ENCODE measurements around the gene EOGT. TPM values are rescaled to one million over a fixed set of nuclear protein-coding genes. Genes with fewer than 3 reads are reported as not detected.

EOGT gene
- total RNA-seq, 1 experiment from 2014 or later = 4.6 TPM

DNA sequence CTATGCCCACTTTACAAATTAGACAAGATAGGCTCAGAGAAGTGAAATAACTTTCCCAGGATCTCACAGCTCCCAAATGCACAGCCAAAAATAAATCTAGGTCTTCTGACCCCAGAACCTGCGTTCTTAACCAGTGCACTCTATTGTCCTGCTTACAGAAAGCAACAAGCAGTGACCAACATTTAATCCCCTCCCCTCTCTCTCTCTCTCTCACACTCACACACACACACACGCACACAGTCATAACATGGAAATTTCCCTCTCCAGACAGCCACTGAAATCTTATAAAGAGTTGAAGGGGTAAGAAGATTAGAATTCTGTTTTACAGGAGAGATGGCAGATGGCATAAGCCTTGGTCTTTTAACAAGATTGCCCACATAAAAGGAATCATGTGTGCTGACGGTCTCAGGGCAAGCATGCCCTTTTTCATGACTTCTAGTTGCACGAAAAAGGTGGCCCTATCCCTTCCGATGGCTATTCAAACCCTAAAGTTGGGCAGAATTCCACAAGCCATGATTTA lies 29.4 kb downstream of the EOGT start:
- TF ChIP-seq, protein P1, sequence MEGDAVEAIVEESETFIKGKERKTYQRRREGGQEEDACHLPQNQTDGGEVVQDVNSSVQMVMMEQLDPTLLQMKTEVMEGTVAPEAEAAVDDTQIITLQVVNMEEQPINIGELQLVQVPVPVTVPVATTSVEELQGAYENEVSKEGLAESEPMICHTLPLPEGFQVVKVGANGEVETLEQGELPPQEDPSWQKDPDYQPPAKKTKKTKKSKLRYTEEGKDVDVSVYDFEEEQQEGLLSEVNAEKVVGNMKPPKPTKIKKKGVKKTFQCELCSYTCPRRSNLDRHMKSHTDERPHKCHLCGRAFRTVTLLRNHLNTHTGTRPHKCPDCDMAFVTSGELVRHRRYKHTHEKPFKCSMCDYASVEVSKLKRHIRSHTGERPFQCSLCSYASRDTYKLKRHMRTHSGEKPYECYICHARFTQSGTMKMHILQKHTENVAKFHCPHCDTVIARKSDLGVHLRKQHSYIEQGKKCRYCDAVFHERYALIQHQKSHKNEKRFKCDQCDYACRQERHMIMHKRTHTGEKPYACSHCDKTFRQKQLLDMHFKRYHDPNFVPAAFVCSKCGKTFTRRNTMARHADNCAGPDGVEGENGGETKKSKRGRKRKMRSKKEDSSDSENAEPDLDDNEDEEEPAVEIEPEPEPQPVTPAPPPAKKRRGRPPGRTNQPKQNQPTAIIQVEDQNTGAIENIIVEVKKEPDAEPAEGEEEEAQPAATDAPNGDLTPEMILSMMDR (conservative IDR thresholded peaks at IDR 0.05; ENCODE audit: low read depth, low read length) = no peak
- no peak for TF ChIP-seq EZH2 (IDR thresholded peaks at IDR 0.05; ENCODE audit: borderline replicate concordance, low read depth, low read length, poor library complexity, severe bottlenecking)
- intact Hi-C loops (cut with micrococcal nuclease; ENCODE audit: unreplicated experiment) = no loop called here
- no peaks in the 10 kb centered on the region for H3K4me1 ChIP-seq (ENCODE audit: insufficient read depth, low read length, poor library complexity, severe bottlenecking)
- H3K36me3 ChIP-seq (ENCODE audit: insufficient read depth, low read length, poor library complexity, severe bottlenecking) = no peaks in the 10 kb centered on the region
- DNase-seq (ENCODE audit: low spot score) = no peak
- POLR2A ChIA-PET (ENCODE audit: low non-redundant PET) = no interaction called here
- CTCF ChIA-PET = no interaction called here
- H3K27ac ChIP-seq (ENCODE audit: low read depth, low read length, poor library complexity, severe bottlenecking) = no peak overlapping the region
- no peaks in the 10 kb centered on the region for H3K9me3 ChIP-seq (ENCODE audit: low read depth, low read length, poor library complexity, severe bottlenecking)
- BruUV-seq (replicated peaks) = no TSS peak
- no peaks in the 10 kb centered on the region for H3K27me3 ChIP-seq (replicated peaks; ENCODE audit: insufficient read depth, low read depth, low read length, poor library complexity)
- no peak overlapping the region for H3K4me3 ChIP-seq (ENCODE audit: low read depth, low read length, poor library complexity, severe bottlenecking)

DNA sequence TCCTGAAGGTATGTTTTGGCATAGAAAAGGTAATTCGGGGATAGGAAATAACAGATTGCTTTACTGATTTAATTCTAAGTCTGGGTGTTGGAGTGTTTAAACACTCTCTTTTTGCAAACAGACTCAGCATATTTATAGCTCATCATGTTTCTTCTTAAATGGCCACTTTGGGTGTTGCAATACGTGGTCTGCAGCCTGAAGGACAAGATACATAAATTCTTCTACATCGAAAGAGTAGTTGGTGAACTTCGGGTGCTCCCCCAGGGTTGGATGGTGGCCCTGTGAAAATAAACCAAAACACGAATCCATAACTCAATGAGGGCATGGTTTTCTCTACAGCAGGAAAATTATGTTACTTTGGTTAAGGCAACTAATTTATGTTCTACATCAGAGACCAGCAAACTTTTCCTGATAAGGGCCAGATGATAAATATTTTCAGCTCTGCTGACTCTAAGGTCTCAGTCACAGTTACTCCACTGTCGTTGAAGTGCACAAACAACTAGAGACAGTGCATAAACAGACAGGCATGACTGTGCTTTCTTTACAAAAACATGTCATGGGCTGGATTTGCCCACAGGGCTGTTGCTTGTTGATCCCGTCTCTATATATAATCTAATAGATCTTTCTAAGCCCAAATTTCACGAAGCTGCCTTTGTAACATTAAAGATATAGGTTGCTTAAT lies 35.9 kb downstream of the EOGT start:
- intact Hi-C loops (cut with micrococcal nuclease; ENCODE audit: unreplicated experiment) = no loop called here
- ChIA-PET CTCF (no interaction called here), POLR2A (ENCODE audit: low non-redundant PET) (no interaction called here)
- H3K36me3 ChIP-seq (ENCODE audit: insufficient read depth, low read length, poor library complexity, severe bottlenecking) = no peaks in the 10 kb centered on the region
- TF ChIP-seq EZH2 (IDR thresholded peaks at IDR 0.05; ENCODE audit: borderline replicate concordance, low read depth, low read length, poor library complexity, severe bottlenecking) = no peak
- TF ChIP-seq, protein P1 (conservative IDR thresholded peaks at IDR 0.05; ENCODE audit: low read depth, low read length) = no peak
- DNase-seq (ENCODE audit: low spot score) = no peak
- BruUV-seq (replicated peaks) = no TSS peak
- H3K27me3 ChIP-seq (replicated peaks; ENCODE audit: insufficient read depth, low read depth, low read length, poor library complexity) = no peaks in the 10 kb centered on the region
- H3K9me3 ChIP-seq (ENCODE audit: low read depth, low read length, poor library complexity, severe bottlenecking) = no peaks in the 10 kb centered on the region
- H3K27ac ChIP-seq (ENCODE audit: low read depth, low read length, poor library complexity, severe bottlenecking) = no peak overlapping the region
- no peak overlapping the region for H3K4me3 ChIP-seq (ENCODE audit: low read depth, low read length, poor library complexity, severe bottlenecking)
- H3K4me1 ChIP-seq (ENCODE audit: insufficient read depth, low read length, poor library complexity, severe bottlenecking) = no peaks in the 10 kb centered on the region

DNA sequence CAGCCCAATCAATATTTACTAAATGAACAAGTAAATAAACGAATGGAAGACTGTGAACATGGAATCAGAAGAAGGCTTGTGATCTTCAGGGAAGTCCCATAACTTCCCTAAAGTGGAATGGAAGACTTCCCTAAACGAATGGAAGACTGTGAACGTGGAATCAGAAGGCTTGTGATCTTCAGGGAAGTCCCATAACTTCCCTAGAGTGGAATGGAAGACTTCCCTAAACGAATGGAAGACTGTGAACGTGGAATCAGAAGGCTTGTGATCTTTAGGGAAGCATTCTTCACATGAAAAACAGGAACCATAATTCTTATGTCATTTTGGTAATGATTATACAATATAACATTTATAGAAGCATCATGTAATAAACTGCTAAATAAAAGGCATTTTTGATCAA lies 38.8 kb downstream of the EOGT start:
- intact Hi-C loops (cut with micrococcal nuclease; ENCODE audit: unreplicated experiment) = loop anchor here (5.0 kb wide), 2 partner anchors 72 to 97 kb away; no protein-coding TSS in a partner anchor
- no peak overlapping the region for H3K27ac ChIP-seq (ENCODE audit: low read depth, low read length, poor library complexity, severe bottlenecking)
- POLR2A ChIA-PET (ENCODE audit: low non-redundant PET) = no interaction called here
- TF ChIP-seq EZH2 (IDR thresholded peaks at IDR 0.05; ENCODE audit: borderline replicate concordance, low read depth, low read length, poor library complexity, severe bottlenecking) = no peak
- TF ChIP-seq, protein P1 (conservative IDR thresholded peaks at IDR 0.05; ENCODE audit: low read depth, low read length) = no peak
- no TSS peak for BruUV-seq (replicated peaks)
- H3K27me3 ChIP-seq (replicated peaks; ENCODE audit: insufficient read depth, low read depth, low read length, poor library complexity) = no peaks in the 10 kb centered on the region
- CTCF ChIA-PET = no interaction called here
- H3K4me3 ChIP-seq (ENCODE audit: low read depth, low read length, poor library complexity, severe bottlenecking) = no peak overlapping the region
- no peaks in the 10 kb centered on the region for H3K36me3 ChIP-seq (ENCODE audit: insufficient read depth, low read length, poor library complexity, severe bottlenecking)
- DNase-seq (ENCODE audit: low spot score) = no peak
- H3K4me1 ChIP-seq (ENCODE audit: insufficient read depth, low read length, poor library complexity, severe bottlenecking) = no peaks in the 10 kb centered on the region
- no peaks in the 10 kb centered on the region for H3K9me3 ChIP-seq (ENCODE audit: low read depth, low read length, poor library complexity, severe bottlenecking)
